ENCODE results near the gene CALD1.

The CALD1 gene

GRCh38 chr7:134811765-134812164 is 32.3 kb downstream of the CALD1 start:
- TF ChIP-seq CTCF (conservative IDR thresholded peaks at IDR 0.05; ENCODE audit: low read length) = no peak
- DNase-seq (ENCODE audit: low read depth) = peak; percentile 70
- no peak overlapping the region for H3K4me3 ChIP-seq (ENCODE audit: low read length)

- no peak overlapping the region for H3K4me3 ChIP-seq (ENCODE audit: low read length)
- TF ChIP-seq CTCF (conservative IDR thresholded peaks at IDR 0.05; ENCODE audit: low read length) = no peak
- DNase-seq (ENCODE audit: low read depth) = peak; percentile 41
Observed at GRCh38 chr7:134813663-134814396, 34.4 kb downstream of the CALD1 start.

GRCh38 chr7:134814730-134815364 is 35.4 kb downstream of the CALD1 start:
- no peak overlapping the region for H3K4me3 ChIP-seq (ENCODE audit: low read length)
- no peak for TF ChIP-seq CTCF (conservative IDR thresholded peaks at IDR 0.05; ENCODE audit: low read length)
- DNase-seq (ENCODE audit: low read depth) = no peak

GRCh38 chr7:134818613-134819345 is 39.3 kb downstream of the CALD1 start:
- no peak for DNase-seq (ENCODE audit: low read depth)
- H3K4me3 ChIP-seq (ENCODE audit: low read length) = no peak overlapping the region
- no peak for TF ChIP-seq CTCF (conservative IDR thresholded peaks at IDR 0.05; ENCODE audit: low read length)

- H3K4me3 ChIP-seq (ENCODE audit: low read length) = no peak overlapping the region
- TF ChIP-seq CTCF (conservative IDR thresholded peaks at IDR 0.05; ENCODE audit: low read length) = no peak
- DNase-seq (ENCODE audit: low read depth) = no peak
Observed at GRCh38 chr7:134819401-134819800, 40.0 kb downstream of the CALD1 start.

- no peak for TF ChIP-seq CTCF (conservative IDR thresholded peaks at IDR 0.05; ENCODE audit: low read length)
- H3K4me3 ChIP-seq (ENCODE audit: low read length) = no peak overlapping the region
- DNase-seq (ENCODE audit: low read depth) = no peak
Observed at GRCh38 chr7:134820295-134820694, 40.9 kb downstream of the CALD1 start.
